K562 (cell line): ENCODE results near the gene OPRM1. TPM values are rescaled to one million over a fixed set of nuclear protein-coding genes. Genes with fewer than 3 reads are reported as not detected.

ENCODE experiments used
- ATAC-seq: fragments of 200-7000 bp; cut with Tn5 transposase; 3 replicates; pipeline ENCODE4 v1.9.1; 2020; ENCODE audit warnings: moderate library complexity
- BruUV-seq: library from RNA; stranded (reverse); fragments of 400-500 nt; replicated peaks from 2 replicates; lab custom pipeline; 2021; lab: Mats Ljungman, UMichigan
- CTCF ChIA-PET: fragments of 300-600 bp; formaldehyde crosslinking; extraction: SDS; loops from one replicate; lab custom pipeline; 2021; ENCODE audit warnings: low intra/inter-chr PET ratio; lab: Yijun Ruan, JAX
- POLR2A ChIA-PET: fragments of 300-600, 350-650 bp; sonication (Branson Sonifier 250); formaldehyde crosslinking; extraction: SDS; loops from one replicate; lab custom pipeline; 2021; ENCODE audit warnings: antibody characterized with exemption, inconsistent platforms; lab: Yijun Ruan, JAX
- DNase-seq, 4 experiments: peaks; one replicate each; pipeline versions ENCODE4 v3.0.0 to v3.0.0-alpha.2; 2011 to 2018; ENCODE audit warnings: low spot score in 3 of 4, mixed read lengths in 3 of 4; ENCODE audit errors: extremely low read depth in 1 of 4
- FAIRE-seq: peaks from 2 replicates; lab custom pipeline; 2011; peaks lifted over from hg19 to GRCh38; lab: Jason Lieb, UNC
- H2AFZ ChIP-seq: 2 replicates; pipeline ENCODE4 v1.6.0; 2011; ENCODE audit warnings: low read depth, low read length, control low read depth, inconsistent platforms
- H3K27ac ChIP-seq: fragments of 200-600 bp; 3 replicates; pipeline ENCODE4 v1.8.0; 2011; ENCODE audit warnings: low read depth, mild to moderate bottlenecking, control low read depth, inconsistent platforms, low read length, moderate library complexity, mixed read lengths; ENCODE audit errors: extremely low read depth
- H3K27me3 ChIP-seq, 2 experiments: fragments of 300-600 bp in 1 of 2; 2 replicates in 1 of 2; 3 replicates in 1 of 2; pipeline versions ENCODE4 v1.6.0 to v1.8.0; 2011; ENCODE audit warnings: inconsistent platforms in 2 of 2, low read length in 2 of 2, mild to moderate bottlenecking in 1 of 2, mixed read lengths in 1 of 2, moderate library complexity in 1 of 2; ENCODE audit not compliant: control insufficient read depth in 2 of 2, insufficient read depth in 2 of 2
- H3K36me3 ChIP-seq: fragments of 300-600 bp; 3 replicates; pipeline ENCODE4 v1.8.0; 2011; ENCODE audit warnings: mild to moderate bottlenecking, low read length, inconsistent platforms; ENCODE audit not compliant: control insufficient read depth, insufficient read depth
- H3K4me1 ChIP-seq, 2 experiments: fragments of 200-600 bp in 1 of 2; replicated peaks in 1 of 2; 2 replicates in 1 of 2; 3 replicates in 1 of 2; pipeline versions ENCODE4 v1.5.1 to v1.8.0; 2011; ENCODE audit warnings: inconsistent platforms in 2 of 2, low read length in 2 of 2, mild to moderate bottlenecking in 1 of 2, mixed read lengths in 1 of 2, moderate library complexity in 1 of 2; ENCODE audit not compliant: control insufficient read depth in 2 of 2, insufficient read depth in 2 of 2
- H3K4me2 ChIP-seq: 2 replicates; pipeline ENCODE4 v1.6.1; 2011; ENCODE audit warnings: low read length, control low read depth, inconsistent platforms, mixed read lengths; ENCODE audit not compliant: insufficient read depth
- H3K4me3 ChIP-seq: fragments of 200-600 bp; sonication (generic), shearing (Covaris generic); 2 replicates; pipeline ENCODE4 v1.5.1; 2016; ENCODE audit warnings: control low read depth, inconsistent platforms
- H3K79me2 ChIP-seq: fragments of 200-600 bp; 3 replicates; pipeline ENCODE4 v1.8.0; 2011; ENCODE audit warnings: low read length, inconsistent platforms; ENCODE audit not compliant: control insufficient read depth, insufficient read depth
- H3K9ac ChIP-seq, 2 experiments: 2 replicates each; pipeline versions ENCODE4 v1.6.0 to v1.6.1; 2011; ENCODE audit warnings: low read depth in 2 of 2, low read length in 2 of 2, control low read depth in 1 of 2, inconsistent platforms in 1 of 2, mild to moderate bottlenecking in 1 of 2, mixed read lengths in 1 of 2; ENCODE audit not compliant: insufficient read depth in 1 of 2
- H3K9me1 ChIP-seq: one replicate; pipeline ENCODE4 v1.6.0; 2011; ENCODE audit warnings: inconsistent platforms, mild to moderate bottlenecking, low read length, moderate library complexity; ENCODE audit not compliant: control insufficient read depth, insufficient read depth
- H3K9me3 ChIP-seq: replicated peaks from 2 replicates; pipeline ENCODE4 v1.5.1; 2011; ENCODE audit warnings: low read depth, low read length, inconsistent platforms; ENCODE audit not compliant: control insufficient read depth, insufficient read depth
- H4K20me1 ChIP-seq: replicated peaks from 2 replicates; pipeline ENCODE4 v1.6.1; 2011; ENCODE audit warnings: low read length, inconsistent platforms, mixed read lengths; ENCODE audit not compliant: control insufficient read depth, insufficient read depth
- CREBBP ChIP-seq: IDR thresholded peaks from one replicate; pipeline ENCODE4 v1.6.1; 2012; ENCODE audit warnings: low read depth, mild to moderate bottlenecking, control low read depth, inconsistent platforms, low read length
- DPF2 ChIP-seq: fragments of 450-650 bp; IDR thresholded peaks from 2 replicates; pipeline ENCODE4 v1.6.1; 2016
- HLTF ChIP-seq: fragments of 450-650 bp; IDR thresholded peaks from 2 replicates; pipeline ENCODE4 v1.6.1; 2016
- ILK ChIP-seq: fragments of 450-650 bp; IDR thresholded peaks from 2 replicates; pipeline ENCODE4 v1.6.1; 2016; ENCODE audit warnings: missing genetic modification characterization, low read depth, mild to moderate bottlenecking, missing compliant biosample characterization, moderate library complexity, borderline replicate concordance
- NFIX ChIP-seq: fragments of 250-450 bp; sonication (Bioruptor Pico); IDR thresholded peaks from 2 replicates; pipeline ENCODE4 v1.4.0; 2020; ENCODE audit warnings: low read depth, mild to moderate bottlenecking, moderate library complexity
- ZNF253 ChIP-seq: fragments of 250-450 bp; sonication (Bioruptor Pico); conservative IDR thresholded peaks from 2 replicates; pipeline ENCODE4 v1.6.1; 2021; ENCODE audit warnings: mild to moderate bottlenecking
- WGBS: fragments of 100-300 bp; shearing (Covaris generic); methylation state at CpG from one replicate; pipeline ENCODE4 v1.1.6; 2016; ENCODE audit warnings: low coverage, mixed read lengths; ENCODE audit not compliant: insufficient coverage; ENCODE audit errors: missing lambda C conversion rate; 5-methylcytosine and 5-hydroxymethylcytosine counted together
- in situ Hi-C: fragments of 300-500 bp; cut with MboI; formaldehyde crosslinking; loops from 4 replicates; pipeline ENCODE4 v1.15.0; 2018; ENCODE audit warnings: inconsistent platforms, mixed read lengths
- intact Hi-C: fragments of 100-400 bp; cut with micrococcal nuclease; formaldehyde crosslinking; loops from 2 replicates; pipeline ENCODE4 v1.14.2; 2022
- polyA plus RNA-seq, 8 experiments: library from polyadenylated mRNA; depleted of rRNA in 4 of 8; stranded (reverse) in 5 of 8; unstranded in 3 of 8; fragments of >200 nt; fragmentation: Nextera tagmentation in 2 of 8; fragmentation: Illumina TruSeq in 1 of 8; extraction: Ambion mirVana in 2 of 8; extraction: Trizol in 1 of 8; gene quantifications; 2 replicates each; pipeline versions ENCODE4 v1.2.1 to v1.2.3, GENCODE V29; 2011 to 2014; ENCODE audit warnings: inconsistent platforms in 1 of 8, missing spikeins in 1 of 8
- total RNA-seq, 7 experiments: library from RNA; depleted of rRNA in 6 of 7; stranded (reverse); fragments of >200 nt in 6 of 7; fragmentation: Illumina TruSeq in 2 of 7; extraction: Trizol in 2 of 7; gene quantifications; 2 replicates each; pipeline versions ENCODE4 v1.2.1 to v1.2.3, GENCODE V29; 2011 to 2021; ENCODE audit warnings: low replicate concordance in 1 of 7
- TF ChIP-seq, protein P1 (sequence below): sonication (generic); formaldehyde crosslinking; IDR thresholded peaks from 2 replicates; pipeline ENCODE4 v1.8.0; 2022; ENCODE audit warnings: mild to moderate bottlenecking, low read depth, missing genetic modification reagents
- TF ChIP-seq, protein P2 (sequence below): IDR thresholded peaks from 3 replicates; pipeline ENCODE4 v1.6.1; 2011; ENCODE audit warnings: borderline replicate concordance, mild to moderate bottlenecking, moderate library complexity; ENCODE audit not compliant: insufficient read length; ENCODE audit errors: extremely low read depth
- TF ChIP-seq, protein P3 (sequence below): fragments of 150-350 bp; IDR thresholded peaks from 2 replicates; pipeline ENCODE4 v1.6.1; 2014; ENCODE audit warnings: low read depth, mild to moderate bottlenecking, low read length, borderline replicate concordance

Gene OPRM1
- total and polyA plus RNA-seq, 9 of the 15 experiments (the other 6 are each of a cell fraction or from before 2014, with no cell fraction given) = not detected

DNA sequence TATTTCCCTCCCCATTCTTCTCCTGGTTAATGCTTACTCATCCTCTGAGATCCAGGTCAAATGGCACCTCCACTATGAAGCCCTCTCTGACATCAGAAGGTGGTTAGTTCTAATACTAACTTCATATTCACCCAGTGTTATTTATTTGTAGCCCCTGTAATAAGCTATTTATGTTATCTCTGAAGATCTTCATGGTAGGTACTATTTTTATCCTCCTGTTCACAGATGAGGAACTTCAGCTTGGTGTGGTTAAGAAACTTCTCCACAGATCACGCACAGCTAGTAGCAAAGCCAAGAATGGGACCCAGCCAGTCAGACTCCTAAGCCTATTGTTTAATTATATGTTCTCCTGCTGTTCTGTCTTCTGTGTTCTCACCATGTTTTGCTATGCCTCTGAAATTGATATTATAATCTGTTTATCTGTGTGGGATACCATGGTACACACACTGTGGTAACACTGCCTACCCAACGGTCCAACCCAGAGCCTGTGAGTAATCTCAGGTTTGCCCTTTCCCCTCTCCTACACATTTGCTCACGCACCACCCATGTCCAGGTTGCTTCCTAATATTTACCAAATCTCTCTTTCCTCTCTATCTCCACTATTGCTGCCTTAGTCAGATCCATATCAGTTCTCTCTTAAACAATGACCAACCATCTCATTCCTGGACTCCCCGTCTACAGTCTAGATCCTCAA, 219.2 kb downstream of the OPRM1 start (continued):
- TF ChIP-seq, protein P1, sequence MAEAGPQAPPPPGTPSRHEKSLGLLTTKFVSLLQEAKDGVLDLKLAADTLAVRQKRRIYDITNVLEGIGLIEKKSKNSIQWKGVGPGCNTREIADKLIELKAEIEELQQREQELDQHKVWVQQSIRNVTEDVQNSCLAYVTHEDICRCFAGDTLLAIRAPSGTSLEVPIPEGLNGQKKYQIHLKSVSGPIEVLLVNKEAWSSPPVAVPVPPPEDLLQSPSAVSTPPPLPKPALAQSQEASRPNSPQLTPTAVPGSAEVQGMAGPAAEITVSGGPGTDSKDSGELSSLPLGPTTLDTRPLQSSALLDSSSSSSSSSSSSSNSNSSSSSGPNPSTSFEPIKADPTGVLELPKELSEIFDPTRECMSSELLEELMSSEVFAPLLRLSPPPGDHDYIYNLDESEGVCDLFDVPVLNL = no peak
- no peak for TF ChIP-seq HLTF

DNA sequence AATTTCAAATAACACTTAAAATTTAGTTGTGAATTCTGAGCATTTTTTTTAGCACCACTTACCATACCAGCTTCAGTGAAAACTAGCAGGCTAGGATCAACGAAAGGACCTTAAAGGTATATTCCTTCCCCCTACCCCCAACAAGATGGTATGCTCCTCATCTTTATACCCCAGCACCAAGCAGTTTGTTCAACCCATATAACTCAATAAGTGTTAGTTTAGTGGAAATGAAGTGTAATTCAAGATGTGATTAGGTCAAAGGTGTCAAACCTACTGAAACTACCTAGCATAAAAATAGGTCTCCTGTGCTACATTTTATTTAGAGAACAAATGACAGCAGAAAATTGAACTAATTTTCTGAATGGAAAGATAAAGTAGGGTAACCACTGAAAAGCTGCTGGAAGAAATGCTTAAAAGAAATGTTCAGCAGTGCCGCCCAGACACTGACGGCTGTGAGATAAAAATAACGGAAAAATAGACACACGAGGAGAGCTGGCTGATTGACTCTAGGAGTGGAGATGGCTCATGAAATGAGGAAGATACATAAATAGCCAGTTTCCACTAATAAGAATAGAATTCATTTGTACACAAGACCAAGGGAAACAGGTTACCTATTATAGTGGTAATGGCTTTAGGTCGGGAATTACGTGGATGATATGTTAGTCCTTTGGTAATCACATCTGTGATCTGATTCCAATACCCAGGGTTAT, 222.8 kb downstream of the OPRM1 start:
- in situ Hi-C loops (no loop called here), intact Hi-C loops (no loop called here)
- Histone ChIP-seq H2AFZ (no peak overlapping the region), H3K9me1 (no peaks in the 10 kb centered on the region), H3K4me1 (no peaks in the 10 kb centered on the region), H3K4me3 (no peak overlapping the region), H4K20me1 (no peaks in the 10 kb centered on the region), H3K79me2 (no peaks in the 10 kb centered on the region), H3K36me3 (no peaks in the 10 kb centered on the region), H3K9me3 (no peaks in the 10 kb centered on the region), H3K27ac (no peak overlapping the region), H3K9ac (no peak overlapping the region), H3K4me2 (no peak overlapping the region), H3K27me3 (no peaks in the 10 kb centered on the region)
- POLR2A ChIA-PET = no interaction called here
- no TSS peak for BruUV-seq
- DNase-seq = no peak
- ATAC-seq = no peak
- 3% methylated on average over 7 of the region's 7 CpGs for WGBS
- no peak for FAIRE-seq
- CTCF ChIA-PET = no interaction called here
- TF ChIP-seq, protein P2, sequence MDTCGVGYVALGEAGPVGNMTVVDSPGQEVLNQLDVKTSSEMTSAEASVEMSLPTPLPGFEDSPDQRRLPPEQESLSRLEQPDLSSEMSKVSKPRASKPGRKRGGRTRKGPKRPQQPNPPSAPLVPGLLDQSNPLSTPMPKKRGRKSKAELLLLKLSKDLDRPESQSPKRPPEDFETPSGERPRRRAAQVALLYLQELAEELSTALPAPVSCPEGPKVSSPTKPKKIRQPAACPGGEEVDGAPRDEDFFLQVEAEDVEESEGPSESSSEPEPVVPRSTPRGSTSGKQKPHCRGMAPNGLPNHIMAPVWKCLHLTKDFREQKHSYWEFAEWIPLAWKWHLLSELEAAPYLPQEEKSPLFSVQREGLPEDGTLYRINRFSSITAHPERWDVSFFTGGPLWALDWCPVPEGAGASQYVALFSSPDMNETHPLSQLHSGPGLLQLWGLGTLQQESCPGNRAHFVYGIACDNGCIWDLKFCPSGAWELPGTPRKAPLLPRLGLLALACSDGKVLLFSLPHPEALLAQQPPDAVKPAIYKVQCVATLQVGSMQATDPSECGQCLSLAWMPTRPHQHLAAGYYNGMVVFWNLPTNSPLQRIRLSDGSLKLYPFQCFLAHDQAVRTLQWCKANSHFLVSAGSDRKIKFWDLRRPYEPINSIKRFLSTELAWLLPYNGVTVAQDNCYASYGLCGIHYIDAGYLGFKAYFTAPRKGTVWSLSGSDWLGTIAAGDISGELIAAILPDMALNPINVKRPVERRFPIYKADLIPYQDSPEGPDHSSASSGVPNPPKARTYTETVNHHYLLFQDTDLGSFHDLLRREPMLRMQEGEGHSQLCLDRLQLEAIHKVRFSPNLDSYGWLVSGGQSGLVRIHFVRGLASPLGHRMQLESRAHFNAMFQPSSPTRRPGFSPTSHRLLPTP = no peak
- TF ChIP-seq ILK (tag) = no peak
- no peak for TF ChIP-seq CREBBP
- TF ChIP-seq NFIX = no peak
- TF ChIP-seq ZNF253 (CRISPR knock-in tag) = no peak
- no peak for TF ChIP-seq DPF2
- TF ChIP-seq, protein P3, sequence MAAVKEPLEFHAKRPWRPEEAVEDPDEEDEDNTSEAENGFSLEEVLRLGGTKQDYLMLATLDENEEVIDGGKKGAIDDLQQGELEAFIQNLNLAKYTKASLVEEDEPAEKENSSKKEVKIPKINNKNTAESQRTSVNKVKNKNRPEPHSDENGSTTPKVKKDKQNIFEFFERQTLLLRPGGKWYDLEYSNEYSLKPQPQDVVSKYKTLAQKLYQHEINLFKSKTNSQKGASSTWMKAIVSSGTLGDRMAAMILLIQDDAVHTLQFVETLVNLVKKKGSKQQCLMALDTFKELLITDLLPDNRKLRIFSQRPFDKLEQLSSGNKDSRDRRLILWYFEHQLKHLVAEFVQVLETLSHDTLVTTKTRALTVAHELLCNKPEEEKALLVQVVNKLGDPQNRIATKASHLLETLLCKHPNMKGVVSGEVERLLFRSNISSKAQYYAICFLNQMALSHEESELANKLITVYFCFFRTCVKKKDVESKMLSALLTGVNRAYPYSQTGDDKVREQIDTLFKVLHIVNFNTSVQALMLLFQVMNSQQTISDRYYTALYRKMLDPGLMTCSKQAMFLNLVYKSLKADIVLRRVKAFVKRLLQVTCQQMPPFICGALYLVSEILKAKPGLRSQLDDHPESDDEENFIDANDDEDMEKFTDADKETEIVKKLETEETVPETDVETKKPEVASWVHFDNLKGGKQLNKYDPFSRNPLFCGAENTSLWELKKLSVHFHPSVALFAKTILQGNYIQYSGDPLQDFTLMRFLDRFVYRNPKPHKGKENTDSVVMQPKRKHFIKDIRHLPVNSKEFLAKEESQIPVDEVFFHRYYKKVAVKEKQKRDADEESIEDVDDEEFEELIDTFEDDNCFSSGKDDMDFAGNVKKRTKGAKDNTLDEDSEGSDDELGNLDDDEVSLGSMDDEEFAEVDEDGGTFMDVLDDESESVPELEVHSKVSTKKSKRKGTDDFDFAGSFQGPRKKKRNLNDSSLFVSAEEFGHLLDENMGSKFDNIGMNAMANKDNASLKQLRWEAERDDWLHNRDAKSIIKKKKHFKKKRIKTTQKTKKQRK = no peak
